Activated CD4-positive, alpha-beta T cell treated with anti-CD3 and anti-CD28 coated beads, Interleukin-2, amount 50 U/mL, for 4 hours (primary cell): ENCODE measurements around the gene ETFA.

Source experiments
- DNase-seq, 2 experiments: peaks; one replicate each; pipeline ENCODE4 v3.0.0-alpha.2; 2020

Gene ETFA

DNA sequence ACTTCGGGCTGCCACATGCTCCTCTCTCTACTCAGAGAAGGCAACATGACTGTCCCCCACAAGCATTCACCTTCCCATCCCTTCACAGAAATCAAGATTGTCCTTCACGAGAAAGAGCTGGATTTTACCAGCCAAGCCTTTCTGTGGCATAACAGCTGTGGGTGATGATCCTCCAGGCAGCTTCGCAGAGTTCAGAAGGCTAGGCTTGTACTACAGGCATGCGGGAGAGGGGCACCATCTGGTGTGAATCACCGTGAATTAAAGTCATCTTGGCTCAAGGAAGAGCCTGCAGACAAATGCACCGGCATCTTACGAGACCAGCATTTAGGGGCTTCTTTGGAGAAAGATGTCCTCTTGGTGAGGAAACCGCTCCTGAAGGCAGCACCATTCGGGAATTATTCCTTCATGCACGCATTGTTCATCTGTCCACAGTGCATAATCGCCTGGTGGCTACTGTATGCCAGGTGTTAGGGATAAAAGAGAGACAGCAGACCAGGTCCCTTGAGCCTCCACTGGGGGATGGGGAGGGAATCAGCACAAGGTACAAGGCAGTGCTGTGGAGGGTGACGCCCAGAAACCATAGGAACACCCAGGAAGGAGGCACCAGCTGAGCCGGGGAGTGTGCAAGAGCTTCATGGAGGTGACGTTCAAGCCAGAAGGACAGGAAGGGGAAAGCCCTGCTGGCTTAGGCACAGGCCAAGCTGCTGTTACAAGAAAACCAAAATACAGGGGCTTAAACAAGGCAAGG is 142.9 kb downstream of the ETFA start:
- no peak for DNase-seq

GRCh38 chr15:76165951-76166350 is 145.3 kb downstream of the ETFA start:
- DNase-seq, result no peak
